Brain microvascular endothelial cell (primary cell): ENCODE measurements around the gene LLPH.
A peak's percentile ranks its signal among the peaks of the same experiment; 100 is the strongest.
"Not testable (repeated sequence)": the region's sequence is repeated elsewhere in the genome, so short reads cannot be mapped to it uniquely, and the experiment has no call there.

Experiments used
- DNase-seq: peaks from one replicate; pipeline ENCODE4 v3.0.0-alpha.2; 2020
- H3K27ac ChIP-seq: fragments of 250-450 bp; sonication (Bioruptor Pico); 2 replicates; pipeline ENCODE4 v1.5.1; 2020; ENCODE audit warnings: mild to moderate bottlenecking, moderate library complexity
- H3K27me3 ChIP-seq: fragments of 250-450 bp; sonication (Bioruptor Pico); replicated peaks from 2 replicates; pipeline ENCODE4 v1.5.1; 2020; ENCODE audit warnings: mild to moderate bottlenecking
- H3K36me3 ChIP-seq: fragments of 250-450 bp; sonication (Bioruptor Pico); replicated peaks from 2 replicates; pipeline ENCODE4 v1.5.1; 2020; ENCODE audit warnings: mild to moderate bottlenecking
- H3K4me3 ChIP-seq: 2 replicates; pipeline ENCODE4 v1.5.1; 2011; ENCODE audit warnings: low read depth, mild to moderate bottlenecking, control low read depth, low read length, moderate library complexity
- CTCF ChIP-seq: IDR thresholded peaks from 2 replicates; pipeline ENCODE4 v1.5.1; 2011; ENCODE audit warnings: low read depth, mild to moderate bottlenecking, moderate library complexity, low read length, control low read depth, inconsistent platforms; ENCODE audit errors: missing control alignments
- in situ Hi-C: cut with HindIII; loops from 2 replicates; pipeline ENCODE4 v1.10.0; 2017; ENCODE audit warnings: low sequenced_read_pairs, low pct_ligation_motif_present

The LLPH gene

GRCh38 chr12:66130267-66131066 lies at the start of gene LLPH:
LLPH (minus strand) TSS chr12:66130750; CDS start chr12:66129106, 1,644 bp downstream.
- H3K36me3 ChIP-seq, result peaks cover 8% of the 10 kb centered on the region
- H3K4me3 ChIP-seq, result peak within 1 kb of the TSS; percentile 100
- peak; percentile 84 for DNase-seq
- no peaks in the 10 kb centered on the region for H3K27me3 ChIP-seq
- no peak for TF ChIP-seq CTCF
- H3K27ac ChIP-seq, result peak within 1 kb of the TSS; percentile 79
- in situ Hi-C loops, result no loop called here

DNA sequence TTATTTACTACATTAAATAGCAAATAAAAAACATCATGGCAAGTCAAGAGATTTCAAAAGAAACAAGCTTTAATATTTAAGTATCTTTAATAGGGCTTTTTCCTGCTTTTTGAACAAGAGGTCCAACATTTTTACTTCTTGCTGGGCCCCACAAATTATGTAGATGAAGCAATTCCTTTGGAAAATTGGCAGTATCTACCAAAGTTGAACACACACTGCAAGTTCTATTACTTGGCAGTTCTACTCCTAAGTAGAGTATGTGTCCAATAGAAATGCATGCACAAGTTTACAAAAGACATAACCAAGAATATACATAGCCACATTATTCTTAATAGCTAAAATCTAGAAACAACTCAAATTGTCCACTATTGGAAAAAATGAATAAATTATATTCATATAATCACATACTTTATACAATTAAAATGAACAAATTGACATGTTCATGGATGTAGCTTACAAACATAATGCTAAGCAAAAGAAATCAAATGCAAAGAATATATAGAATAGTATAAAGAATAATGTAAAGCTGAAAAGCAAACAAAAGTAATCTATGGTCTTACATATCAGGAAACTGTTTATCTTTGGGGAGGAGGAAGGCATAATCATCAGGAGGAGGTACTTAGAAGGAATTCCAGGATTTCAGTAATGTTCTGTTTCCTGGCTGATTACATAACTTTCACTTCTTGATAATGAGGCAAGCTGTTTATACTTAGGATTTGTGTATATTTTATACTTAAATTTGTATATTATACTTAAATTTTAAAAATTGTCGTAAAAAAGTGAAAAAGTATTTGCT lies 45.8 kb upstream of the LLPH start:
- TF ChIP-seq CTCF, result no peak
- Histone ChIP-seq H3K36me3 (no peaks in the 10 kb centered on the region), H3K4me3 (no peak overlapping the region), H3K27ac (no peak overlapping the region), H3K27me3 (no peaks in the 10 kb centered on the region)
- no peak for DNase-seq
- in situ Hi-C loops, result no loop called here

DNA sequence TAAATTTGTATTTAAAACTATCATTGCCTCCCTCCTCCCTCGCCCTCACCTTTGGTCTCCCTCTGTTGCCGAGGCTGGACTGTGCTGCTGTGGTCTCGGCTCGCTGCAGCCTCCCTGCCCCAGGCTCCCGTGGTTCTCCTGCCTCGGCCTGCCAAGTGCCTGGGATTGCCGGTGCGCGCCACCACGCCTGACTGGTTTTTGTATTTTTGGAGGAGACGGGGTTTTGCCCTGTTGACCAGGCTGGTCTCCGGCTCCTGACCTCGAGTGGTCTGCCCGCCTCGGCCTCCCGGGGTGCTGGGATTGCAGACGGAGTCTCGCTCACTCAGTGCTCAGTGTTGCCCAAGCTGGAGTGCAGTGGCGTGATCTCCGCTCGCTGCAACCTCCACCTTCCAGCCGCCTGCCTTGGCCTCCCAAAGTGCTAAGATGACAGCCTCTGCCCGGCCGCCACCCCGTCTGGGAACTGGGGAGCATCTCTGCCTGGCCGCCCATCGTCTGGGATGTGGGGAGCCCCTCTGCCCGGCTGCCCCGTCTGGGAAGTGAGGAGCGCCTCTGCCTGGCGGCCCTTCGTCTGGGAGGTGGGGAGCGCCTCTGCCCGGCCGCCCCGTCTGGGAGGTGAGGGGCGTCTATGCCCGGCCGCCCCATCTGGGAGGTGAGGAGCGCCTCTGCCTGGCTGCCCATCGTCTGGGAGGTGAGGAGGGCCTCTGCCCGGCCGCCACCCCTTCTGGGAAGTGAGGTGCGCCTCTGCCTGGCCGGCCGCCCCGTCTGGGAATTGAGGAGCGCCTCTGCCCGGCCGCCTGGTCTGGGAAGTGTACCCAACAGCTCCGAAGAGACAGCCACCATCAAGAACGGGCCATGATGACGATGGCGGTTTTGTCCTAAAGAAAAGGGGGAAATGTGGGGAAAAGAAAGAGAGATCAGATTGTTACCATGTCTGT lies 44.1 kb upstream of the LLPH start:
- H3K27ac ChIP-seq, in situ Hi-C loops, H3K27me3 ChIP-seq, H3K36me3 ChIP-seq, DNase-seq, H3K4me3 ChIP-seq: not testable (repeated sequence)

GRCh38 chr12:66170606-66171005 lies 40.1 kb upstream of the LLPH start:
- Histone ChIP-seq H3K4me3 (no peak overlapping the region), H3K27ac (peak overlapping the region; percentile 95)

GRCh38 chr12:66169221-66170170 lies 38.9 kb upstream of the LLPH start, which contains the start of gene TMBIM4:
TMBIM4 (minus strand) TSS chr12:66169996; CDS start chr12:66169951, 45 bp downstream.
- TF ChIP-seq CTCF, result peak; percentile 58
- in situ Hi-C loops, result no loop called here
- peak; percentile 89 for DNase-seq
- H3K27me3 ChIP-seq, result no peaks in the 10 kb centered on the region
- peak within 1 kb of the TSS; percentile 81 for H3K4me3 ChIP-seq
- H3K27ac ChIP-seq, result peak within 1 kb of the TSS; percentile 95
- H3K36me3 ChIP-seq, result no peaks in the 10 kb centered on the region

More at GRCh38 chr12:66170606-66171005, 40.1 kb upstream of the LLPH start:
- DNase-seq, result no peak
- in situ Hi-C loops, result no loop called here
- H3K36me3 ChIP-seq, result no peaks in the 10 kb centered on the region
- no peaks in the 10 kb centered on the region for H3K27me3 ChIP-seq
- no peak for TF ChIP-seq CTCF
